Measurements from ENCODE around the gene MRC2.

Gene MRC2

DNA sequence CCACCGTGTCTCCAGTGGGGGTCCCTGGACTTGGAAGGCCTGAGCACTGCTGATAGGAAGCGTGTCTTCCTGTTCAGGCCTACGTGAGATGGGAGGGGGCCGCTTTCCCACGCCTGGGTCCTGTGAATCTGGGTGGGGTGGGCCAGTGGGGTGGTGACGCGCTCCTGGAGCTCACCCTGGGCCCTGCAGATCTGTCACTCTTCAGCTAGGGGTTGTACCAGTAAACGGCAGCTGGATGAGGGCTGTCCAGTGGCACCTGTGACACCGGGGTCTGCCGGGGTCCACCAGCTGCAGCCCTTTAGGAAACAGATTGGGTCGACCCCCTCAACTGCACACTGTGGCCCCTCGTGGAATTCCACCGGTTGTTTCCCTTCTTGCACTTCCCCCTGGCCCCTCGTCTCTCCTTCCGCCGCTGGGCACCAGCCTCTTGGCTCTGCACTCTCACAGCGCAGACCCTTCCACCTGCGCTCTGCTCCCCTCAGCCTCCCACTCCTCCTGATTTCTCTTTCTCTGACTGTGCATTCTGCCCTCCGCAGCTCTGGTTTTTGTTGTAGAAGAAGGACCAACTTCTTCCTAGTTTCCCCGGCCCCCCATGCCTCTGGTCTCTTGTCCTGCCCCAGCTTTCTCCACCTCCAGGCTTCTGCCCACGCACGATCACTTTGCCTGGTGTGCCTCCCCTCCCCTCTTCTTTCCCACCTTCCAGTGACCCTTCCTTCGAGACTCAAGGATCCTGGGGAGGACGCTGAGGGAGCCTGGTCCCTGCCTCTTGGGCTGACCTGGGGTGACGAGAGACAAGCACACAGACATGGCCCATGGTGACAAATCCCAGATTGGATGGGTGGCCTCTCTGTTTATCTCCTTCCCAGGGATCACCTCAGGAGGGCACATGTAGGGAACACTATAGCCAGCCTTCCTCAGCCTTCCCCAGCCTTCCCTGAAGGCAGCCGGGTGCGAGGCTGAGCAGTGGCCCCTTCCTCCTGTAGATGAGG is 4.8 kb downstream of the MRC2 start:
- no peaks in the 10 kb centered on the region for H3K9me3 Mint-ChIP-seq
- H3K4me1 Mint-ChIP-seq, result peaks cover 12 to 14% of the 10 kb centered on the region in 2 donors
- no peak for DNase-seq
- no peak for ATAC-seq (replicated peaks)
- no peak overlapping the region for H3K4me3 Mint-ChIP-seq
- H3K36me3 Mint-ChIP-seq, result peaks cover 5 to 11% of the 10 kb centered on the region in 2 donors
- H3K27me3 Mint-ChIP-seq, result peaks cover 32 to 38% of the 10 kb centered on the region in 2 donors
- H3K27ac Mint-ChIP-seq, result no peak overlapping the region

DNA sequence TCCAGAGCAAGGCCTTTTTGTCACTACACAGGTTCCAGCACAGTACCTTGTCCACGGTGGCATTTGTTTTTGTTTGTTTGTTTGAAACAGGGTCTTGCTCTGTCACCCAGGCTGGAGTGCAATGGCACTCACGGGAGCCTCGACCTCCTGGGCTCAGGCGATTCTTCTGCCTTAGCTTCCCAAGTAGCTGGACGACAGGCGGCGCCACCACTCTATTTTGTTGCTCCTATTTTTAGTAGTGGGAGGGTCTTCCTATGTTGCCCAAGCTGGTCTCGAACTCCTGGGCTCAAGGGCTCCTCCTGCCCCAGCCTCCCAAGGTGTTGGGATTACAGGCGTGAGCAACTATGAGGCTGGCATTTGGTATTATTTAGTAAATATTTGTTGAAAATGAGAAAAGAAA is 10.3 kb downstream of the MRC2 start:
- H3K9me3 Mint-ChIP-seq, result no peaks in the 10 kb centered on the region
- H3K27ac Mint-ChIP-seq, result no peak overlapping the region
- ATAC-seq (replicated peaks) (no peak), DNase-seq (no peak)
- H3K27me3 Mint-ChIP-seq, result peaks cover 0 to under 1% of the 10 kb centered on the region in 2 donors
- H3K4me3 Mint-ChIP-seq, result no peak overlapping the region
- H3K4me1 Mint-ChIP-seq, result peaks cover 0 to 2% of the 10 kb centered on the region in 2 donors
- H3K36me3 Mint-ChIP-seq, result peaks cover 2 to 3% of the 10 kb centered on the region in 2 donors

DNA sequence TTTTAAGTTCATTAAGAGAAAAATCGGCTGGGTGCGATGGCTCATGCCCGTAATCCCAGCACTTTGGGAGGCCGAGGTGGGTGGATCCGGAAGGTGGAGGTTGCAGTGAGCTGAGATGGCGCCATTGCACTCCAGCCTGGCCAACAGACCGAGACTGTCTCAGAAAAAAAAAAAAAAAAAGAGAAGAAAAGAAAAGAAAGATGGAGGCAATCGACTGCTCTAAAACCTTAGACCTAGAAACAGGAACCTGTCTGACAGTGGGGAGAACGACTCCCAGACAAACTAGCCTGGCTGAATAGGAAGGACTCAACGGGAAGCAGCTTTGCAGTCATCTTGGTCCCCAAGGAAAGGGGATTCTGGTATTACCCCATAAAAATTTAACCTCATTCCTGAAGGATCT is 13.7 kb downstream of the MRC2 start:
- DNase-seq, result no peak
- H3K36me3 Mint-ChIP-seq, result peaks cover 0 to 2% of the 10 kb centered on the region in 2 donors
- H3K4me3 Mint-ChIP-seq, result no peak overlapping the region
- no peaks in the 10 kb centered on the region for H3K27me3 Mint-ChIP-seq
- no peaks in the 10 kb centered on the region for H3K9me3 Mint-ChIP-seq
- no peak for ATAC-seq (replicated peaks)
- no peak overlapping the region for H3K27ac Mint-ChIP-seq
- H3K4me1 Mint-ChIP-seq, result no peaks in the 10 kb centered on the region

DNA sequence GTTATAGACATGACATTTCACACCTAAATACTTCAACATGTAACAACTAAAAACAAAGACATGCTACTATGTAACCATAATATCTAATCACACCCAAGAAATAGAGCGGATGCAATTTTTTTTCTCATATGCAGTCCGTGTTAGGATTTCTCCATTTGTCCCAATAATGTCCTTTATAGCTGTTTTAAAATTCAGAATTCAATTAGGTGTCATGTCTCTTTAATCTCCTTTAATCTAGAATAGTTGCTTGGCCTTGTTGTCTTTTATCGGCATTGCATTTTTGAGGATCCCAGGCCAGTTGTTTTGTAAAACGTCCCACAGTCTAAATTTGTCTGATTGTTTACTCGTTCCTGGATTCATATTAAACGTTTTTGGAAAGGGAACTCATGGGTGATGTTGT is 14.5 kb downstream of the MRC2 start:
- Mint-ChIP-seq H3K4me3 (no peak overlapping the region), H3K36me3 (no peaks in the 10 kb centered on the region), H3K27ac (no peak overlapping the region), H3K9me3 (no peaks in the 10 kb centered on the region), H3K27me3 (no peaks in the 10 kb centered on the region), H3K4me1 (no peaks in the 10 kb centered on the region)
- DNase-seq, result no peak
- ATAC-seq (replicated peaks), result no peak

DNA sequence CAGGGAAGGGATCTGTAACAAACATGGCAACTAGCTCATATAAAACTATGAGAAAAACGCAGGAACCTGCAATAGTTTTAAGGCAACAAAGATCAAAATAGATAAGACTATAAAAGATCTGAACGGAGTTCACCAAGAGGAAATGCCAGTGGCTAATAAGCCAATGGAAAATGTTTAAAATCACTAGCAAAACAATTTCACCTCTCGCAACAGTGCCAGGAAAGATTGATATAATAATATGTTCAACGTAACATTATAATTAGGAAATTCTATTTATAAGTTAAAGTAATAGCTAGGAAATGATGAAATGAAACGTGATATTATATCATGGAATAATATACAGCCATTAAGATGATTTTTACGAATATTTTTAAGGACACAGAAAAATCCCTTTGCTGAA is 16.0 kb downstream of the MRC2 start:
- Mint-ChIP-seq H3K27me3 (no peaks in the 10 kb centered on the region), H3K4me1 (no peaks in the 10 kb centered on the region), H3K36me3 (no peaks in the 10 kb centered on the region), H3K9me3 (no peaks in the 10 kb centered on the region), H3K4me3 (no peak overlapping the region), H3K27ac (no peak overlapping the region)
- no peak for ATAC-seq (replicated peaks)
- DNase-seq, result no peak

DNA sequence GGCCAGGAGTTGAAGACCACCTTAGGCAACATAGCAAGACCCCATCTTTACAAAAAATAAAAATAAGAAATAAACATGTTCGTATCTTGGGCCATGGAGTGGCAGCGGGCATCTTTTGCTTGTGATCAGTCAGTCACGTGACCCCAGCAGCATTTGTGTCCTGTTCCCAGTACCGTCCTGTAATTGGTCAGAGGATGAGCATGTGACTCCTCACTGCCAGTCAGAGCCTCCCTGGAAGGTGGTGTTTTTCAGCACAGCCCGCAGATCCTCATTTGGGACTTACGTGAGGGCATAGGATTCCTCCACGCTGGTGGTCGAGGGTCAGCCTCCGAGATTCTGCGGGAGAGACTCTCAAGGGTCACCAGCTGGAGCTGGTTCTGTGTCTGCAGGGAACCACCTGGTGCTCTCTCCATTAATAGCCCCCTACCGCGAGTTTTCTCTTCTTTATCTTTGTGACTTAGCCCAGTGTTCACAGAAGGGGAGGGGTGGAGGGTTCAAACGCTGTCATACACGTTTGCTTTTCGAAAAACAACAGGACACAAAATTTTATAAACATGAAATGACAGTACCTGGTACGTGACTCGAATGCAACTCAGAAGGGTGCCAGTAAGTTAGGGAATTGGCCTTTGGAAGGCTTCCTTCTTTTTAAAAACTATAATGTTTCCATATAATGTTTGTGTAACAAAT is 17.2 kb downstream of the MRC2 start:
- H3K27ac Mint-ChIP-seq, result no peak overlapping the region
- ATAC-seq (replicated peaks) (no peak), DNase-seq (no peak)
- no peaks in the 10 kb centered on the region for H3K4me1 Mint-ChIP-seq
- no peak overlapping the region for H3K4me3 Mint-ChIP-seq
- no peaks in the 10 kb centered on the region for H3K27me3 Mint-ChIP-seq
- H3K36me3 Mint-ChIP-seq, result no peaks in the 10 kb centered on the region
- H3K9me3 Mint-ChIP-seq, result no peaks in the 10 kb centered on the region

DNA sequence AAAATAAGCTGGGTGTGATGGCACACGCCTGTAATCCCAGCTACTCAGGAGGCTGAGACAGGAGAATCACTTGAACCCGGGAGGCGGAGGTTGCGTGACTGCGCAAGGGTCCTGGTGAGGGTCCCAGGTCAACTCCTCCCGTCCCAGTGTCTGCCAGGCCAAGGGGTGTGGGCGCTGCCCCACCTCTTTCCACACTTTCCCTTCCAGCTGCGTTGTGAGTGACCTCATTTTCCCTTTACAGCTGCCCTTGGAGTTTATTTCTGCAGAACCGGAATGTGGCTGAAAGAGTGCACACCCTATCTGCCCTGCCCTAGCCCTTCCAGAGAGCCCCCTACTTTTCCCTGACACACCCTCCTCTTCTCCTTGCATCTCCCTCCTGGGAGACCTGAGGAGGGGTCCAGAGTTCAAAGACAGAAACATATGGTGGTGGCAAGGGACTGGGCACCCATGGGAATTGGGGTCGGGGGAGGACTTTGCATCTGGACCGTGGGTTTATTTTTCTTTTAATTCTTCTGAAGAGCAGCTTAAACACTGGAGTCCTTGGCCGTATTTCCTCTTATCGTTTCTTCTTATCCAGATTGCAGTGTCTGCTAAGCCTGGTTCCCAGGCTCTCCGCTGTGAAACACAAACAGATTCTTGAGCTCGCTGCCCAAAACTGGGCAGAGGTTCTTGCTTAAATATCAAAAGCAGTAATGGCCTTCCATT is 20.9 kb downstream of the MRC2 start:
- H3K27ac Mint-ChIP-seq, result no peak overlapping the region
- no peak for ATAC-seq (replicated peaks)
- H3K27me3 Mint-ChIP-seq, result no peaks in the 10 kb centered on the region
- no peak for DNase-seq
- H3K4me3 Mint-ChIP-seq, result no peak overlapping the region
- H3K9me3 Mint-ChIP-seq, result no peaks in the 10 kb centered on the region
- peaks cover 12 to 20% of the 10 kb centered on the region in 2 donors for H3K4me1 Mint-ChIP-seq
- no peaks in the 10 kb centered on the region for H3K36me3 Mint-ChIP-seq

DNA sequence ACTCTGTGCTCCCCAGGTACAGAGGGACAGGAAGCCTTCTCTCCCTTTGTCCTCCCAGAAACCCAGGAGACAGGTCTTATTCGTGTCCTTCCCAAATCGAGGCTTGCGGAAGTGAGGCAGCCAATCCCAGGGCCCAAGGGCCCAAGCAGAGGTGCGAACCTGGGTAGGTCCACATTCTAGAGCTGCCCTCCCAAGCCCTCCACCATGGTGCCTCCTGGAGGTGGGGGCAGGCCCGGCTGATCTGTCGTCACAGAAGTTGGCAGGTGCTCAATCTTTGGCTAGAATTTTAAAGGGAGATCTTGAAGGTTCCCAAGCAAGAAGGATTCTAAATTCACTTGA is 21.5 kb downstream of the MRC2 start:
- Mint-ChIP-seq H3K27ac (no peak overlapping the region), H3K9me3 (no peaks in the 10 kb centered on the region), H3K27me3 (no peaks in the 10 kb centered on the region), H3K4me1 (peaks cover 18 to 25% of the 10 kb centered on the region in 2 donors), H3K36me3 (no peaks in the 10 kb centered on the region), H3K4me3 (no peak overlapping the region)
- no peak for DNase-seq
- no peak for ATAC-seq (replicated peaks)

DNA sequence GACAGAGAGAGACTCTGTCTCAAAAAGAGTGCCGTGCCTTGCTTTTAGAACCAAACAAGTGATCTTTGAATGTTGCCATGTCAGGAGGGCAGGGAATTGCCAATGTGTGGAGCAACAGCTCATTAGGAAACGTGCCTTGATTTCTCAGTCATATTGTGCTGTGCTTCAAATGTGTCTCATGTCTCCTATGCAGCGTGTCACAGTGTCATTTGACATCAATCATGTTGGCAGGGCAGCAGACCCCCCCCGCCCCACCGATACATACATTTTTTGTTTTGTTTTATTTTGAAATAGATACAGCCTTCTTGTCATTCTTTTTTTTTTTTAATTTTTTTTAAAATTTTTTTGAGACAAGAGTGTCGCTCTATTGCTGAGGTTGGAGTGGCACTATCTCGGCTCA is 22.1 kb downstream of the MRC2 start:
- DNase-seq, result no peak
- Mint-ChIP-seq H3K36me3 (peaks cover 0 to 3% of the 10 kb centered on the region in 2 donors), H3K27ac (no peak overlapping the region), H3K4me3 (no peak overlapping the region), H3K4me1 (peaks cover 21 to 30% of the 10 kb centered on the region in 2 donors), H3K27me3 (peaks cover 0 to 4% of the 10 kb centered on the region in 2 donors), H3K9me3 (no peaks in the 10 kb centered on the region)
- ATAC-seq (replicated peaks), result no peak

DNA sequence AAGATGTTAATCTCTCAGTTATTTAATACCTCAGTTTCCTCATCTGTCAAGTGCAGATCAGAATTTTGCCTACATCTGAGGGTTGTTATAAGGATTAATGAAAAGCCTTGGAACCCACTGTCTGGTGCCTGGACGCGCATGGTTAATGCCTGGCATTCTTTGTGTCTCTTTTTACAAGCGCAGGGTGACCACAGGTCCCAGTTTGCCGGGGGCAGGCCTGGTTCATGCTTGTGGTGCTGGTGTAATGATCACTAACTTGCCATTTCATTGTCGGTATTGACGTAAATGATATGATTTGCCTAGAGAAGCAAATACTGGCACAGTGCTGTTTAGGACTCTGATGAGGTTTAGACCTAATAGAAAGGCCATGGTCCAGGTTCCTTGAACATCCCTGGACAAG is 23.1 kb downstream of the MRC2 start:
- Mint-ChIP-seq H3K27me3 (peaks cover 0 to 5% of the 10 kb centered on the region in 2 donors), H3K27ac (no peak overlapping the region), H3K36me3 (peaks cover 0 to 5% of the 10 kb centered on the region in 2 donors), H3K9me3 (no peaks in the 10 kb centered on the region), H3K4me1 (peaks cover 21 to 32% of the 10 kb centered on the region in 2 donors), H3K4me3 (no peak overlapping the region)
- ATAC-seq (replicated peaks), result no peak
- DNase-seq, result no peak

DNA sequence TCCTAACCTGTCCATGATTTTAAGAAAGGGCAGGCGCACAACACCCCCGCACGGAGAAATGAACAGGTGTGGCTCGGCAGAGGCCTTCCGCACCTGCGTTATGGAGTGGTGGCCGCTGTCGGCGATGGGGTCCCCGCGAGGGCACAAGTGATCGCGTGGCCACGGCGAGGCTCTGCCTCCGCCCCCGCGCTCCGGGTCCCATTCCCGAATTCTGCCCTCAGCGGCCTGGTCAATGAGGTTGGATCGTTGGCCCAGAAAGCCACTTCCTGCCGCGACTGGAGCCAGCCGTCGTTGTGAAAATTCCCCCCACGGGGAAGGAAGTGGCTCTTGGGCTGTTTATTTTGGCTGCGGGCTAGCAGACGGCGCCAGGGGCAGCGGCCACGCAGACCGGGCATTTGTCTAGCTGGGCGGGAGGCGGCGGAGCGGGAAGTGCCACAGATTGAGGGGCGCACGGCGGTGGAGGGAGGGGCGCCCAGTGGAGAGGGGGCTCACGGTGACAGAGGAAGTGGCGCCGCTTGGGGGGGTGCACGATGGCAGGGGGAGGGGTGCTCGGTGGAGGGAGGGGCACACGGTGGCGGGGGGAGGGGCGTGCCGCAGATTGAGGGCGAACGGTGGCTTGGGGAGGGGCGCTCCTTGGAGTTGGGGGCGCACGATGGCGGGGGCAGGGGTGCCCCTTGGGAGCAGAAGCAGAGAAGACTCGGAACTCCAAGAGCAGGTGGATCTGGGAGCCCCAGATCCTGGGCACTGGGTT is 25.0 kb downstream of the MRC2 start:
- peaks cover 0 to 5% of the 10 kb centered on the region in 2 donors for H3K27me3 Mint-ChIP-seq
- DNase-seq, result peak; percentile 53
- H3K36me3 Mint-ChIP-seq, result peaks cover 0 to 5% of the 10 kb centered on the region in 2 donors
- peak overlapping the region; percentile 95 for H3K27ac Mint-ChIP-seq
- peak; percentile 14 for ATAC-seq (replicated peaks)
- no peaks in the 10 kb centered on the region for H3K9me3 Mint-ChIP-seq
- peaks cover 21 to 32% of the 10 kb centered on the region in 2 donors for H3K4me1 Mint-ChIP-seq
- peak overlapping the region; percentile 88 to 91 for H3K4me3 Mint-ChIP-seq

DNA sequence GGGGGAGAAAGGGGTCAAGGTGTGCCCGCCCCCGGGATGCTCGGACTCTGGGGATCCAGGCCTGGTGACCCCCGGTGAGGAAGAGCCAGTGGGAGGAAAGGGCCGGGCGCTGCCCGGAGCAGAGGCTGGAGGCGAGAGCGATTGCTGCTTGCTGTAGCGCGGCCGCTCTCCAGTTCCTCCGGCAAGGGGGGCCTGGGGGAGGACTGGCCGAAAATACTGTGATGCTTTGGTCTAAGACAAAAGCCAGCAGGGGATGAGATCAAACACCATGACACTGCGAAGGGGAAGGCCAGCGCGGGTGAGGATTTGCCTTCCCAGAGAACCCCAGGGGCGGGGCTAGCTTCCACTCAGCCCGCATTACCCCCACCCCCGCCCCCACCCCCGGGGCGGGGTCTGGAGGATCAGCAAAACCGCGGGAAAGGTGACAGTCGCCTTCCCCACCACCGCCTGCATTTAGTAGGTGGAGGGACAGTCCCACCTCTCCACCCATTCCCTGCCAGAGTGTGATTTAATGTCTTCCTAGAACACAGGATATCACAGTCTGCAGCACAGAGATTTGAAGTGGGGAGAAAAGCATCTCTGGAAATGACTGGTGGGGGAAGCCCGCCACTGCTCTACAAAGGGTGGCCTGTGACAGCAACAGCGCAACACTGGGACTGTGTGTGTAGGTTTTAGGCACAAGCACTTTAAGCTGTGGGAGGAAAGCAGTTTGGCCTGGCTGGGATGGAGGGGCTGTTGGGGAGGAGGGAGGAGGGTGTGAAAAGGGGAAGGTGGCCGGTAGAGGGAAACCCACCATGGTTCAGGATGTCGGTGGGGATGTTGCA is 25.7 kb downstream of the MRC2 start:
- H3K4me3 Mint-ChIP-seq, result peak overlapping the region; percentile 88 to 91
- peak; percentile 94 for DNase-seq
- peak overlapping the region; percentile 95 for H3K27ac Mint-ChIP-seq
- H3K27me3 Mint-ChIP-seq, result peaks cover 0 to 5% of the 10 kb centered on the region in 2 donors
- no peaks in the 10 kb centered on the region for H3K9me3 Mint-ChIP-seq
- H3K4me1 Mint-ChIP-seq, result peaks cover 21 to 32% of the 10 kb centered on the region in 2 donors
- peaks cover 0 to 5% of the 10 kb centered on the region in 2 donors for H3K36me3 Mint-ChIP-seq
- ATAC-seq (replicated peaks), result peak; percentile 91
